ENCODE measurements around the gene ALK.

DNA sequence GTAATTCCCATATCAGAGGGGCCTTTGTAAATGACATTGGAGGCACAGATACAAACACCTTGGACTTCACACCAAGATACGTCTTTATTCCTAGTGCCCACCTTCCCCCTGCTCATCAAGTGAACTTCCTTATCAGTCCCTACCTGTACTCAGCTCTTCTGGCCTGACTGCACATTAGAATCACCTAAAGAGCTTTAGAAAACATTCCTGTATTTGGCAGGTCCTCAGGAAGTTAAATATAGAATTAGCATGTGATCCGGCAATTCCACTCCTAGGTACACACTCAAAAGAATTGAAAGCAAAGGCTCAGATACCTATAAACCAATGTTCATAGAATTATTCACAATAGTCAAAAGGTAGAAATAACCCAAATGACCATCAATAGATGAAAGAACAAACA lies 46.6 kb downstream of the ALK start:
- TF ChIP-seq, protein P1, sequence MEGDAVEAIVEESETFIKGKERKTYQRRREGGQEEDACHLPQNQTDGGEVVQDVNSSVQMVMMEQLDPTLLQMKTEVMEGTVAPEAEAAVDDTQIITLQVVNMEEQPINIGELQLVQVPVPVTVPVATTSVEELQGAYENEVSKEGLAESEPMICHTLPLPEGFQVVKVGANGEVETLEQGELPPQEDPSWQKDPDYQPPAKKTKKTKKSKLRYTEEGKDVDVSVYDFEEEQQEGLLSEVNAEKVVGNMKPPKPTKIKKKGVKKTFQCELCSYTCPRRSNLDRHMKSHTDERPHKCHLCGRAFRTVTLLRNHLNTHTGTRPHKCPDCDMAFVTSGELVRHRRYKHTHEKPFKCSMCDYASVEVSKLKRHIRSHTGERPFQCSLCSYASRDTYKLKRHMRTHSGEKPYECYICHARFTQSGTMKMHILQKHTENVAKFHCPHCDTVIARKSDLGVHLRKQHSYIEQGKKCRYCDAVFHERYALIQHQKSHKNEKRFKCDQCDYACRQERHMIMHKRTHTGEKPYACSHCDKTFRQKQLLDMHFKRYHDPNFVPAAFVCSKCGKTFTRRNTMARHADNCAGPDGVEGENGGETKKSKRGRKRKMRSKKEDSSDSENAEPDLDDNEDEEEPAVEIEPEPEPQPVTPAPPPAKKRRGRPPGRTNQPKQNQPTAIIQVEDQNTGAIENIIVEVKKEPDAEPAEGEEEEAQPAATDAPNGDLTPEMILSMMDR (IDR thresholded peaks at IDR 0.05): no peak
- no peak for TF ChIP-seq POLR2A (IDR thresholded peaks at IDR 0.05)
